ENCODE measurements around the gene GRK4.

DNA sequence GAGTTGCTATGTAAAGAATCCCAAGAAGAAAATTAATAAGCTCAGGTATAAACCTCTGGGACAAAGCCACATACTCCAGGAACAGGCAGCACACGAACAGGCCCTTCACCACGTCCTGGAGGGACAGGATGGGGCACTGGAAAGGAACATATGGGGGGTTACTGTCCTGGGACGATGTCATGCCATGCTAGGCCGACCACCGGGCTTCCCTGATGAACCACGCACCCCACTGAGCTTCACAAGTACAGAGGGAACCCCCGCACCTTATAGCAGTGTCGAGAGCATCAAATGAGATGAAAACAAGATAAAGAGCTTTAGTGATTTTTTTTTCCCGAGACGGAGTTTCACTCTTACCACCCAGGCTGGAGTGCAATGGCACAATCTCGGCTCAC is 19.3 kb upstream of the GRK4 start:
- no peak for TF ChIP-seq ZNF514 (tag by site-specific recombination; IDR thresholded peaks at IDR 0.05)
- TF ChIP-seq, protein P1, sequence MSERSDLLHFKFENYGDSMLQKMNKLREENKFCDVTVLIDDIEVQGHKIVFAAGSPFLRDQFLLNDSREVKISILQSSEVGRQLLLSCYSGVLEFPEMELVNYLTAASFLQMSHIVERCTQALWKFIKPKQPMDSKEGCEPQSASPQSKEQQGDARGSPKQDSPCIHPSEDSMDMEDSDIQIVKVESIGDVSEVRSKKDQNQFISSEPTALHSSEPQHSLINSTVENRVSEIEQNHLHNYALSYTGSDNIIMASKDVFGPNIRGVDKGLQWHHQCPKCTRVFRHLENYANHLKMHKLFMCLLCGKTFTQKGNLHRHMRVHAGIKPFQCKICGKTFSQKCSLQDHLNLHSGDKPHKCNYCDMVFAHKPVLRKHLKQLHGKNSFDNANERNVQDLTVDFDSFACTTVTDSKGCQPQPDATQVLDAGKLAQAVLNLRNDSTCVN (tag by site-specific recombination; optimal IDR thresholded peaks at IDR 0.05), result no peak
- TF ChIP-seq, protein P2, sequence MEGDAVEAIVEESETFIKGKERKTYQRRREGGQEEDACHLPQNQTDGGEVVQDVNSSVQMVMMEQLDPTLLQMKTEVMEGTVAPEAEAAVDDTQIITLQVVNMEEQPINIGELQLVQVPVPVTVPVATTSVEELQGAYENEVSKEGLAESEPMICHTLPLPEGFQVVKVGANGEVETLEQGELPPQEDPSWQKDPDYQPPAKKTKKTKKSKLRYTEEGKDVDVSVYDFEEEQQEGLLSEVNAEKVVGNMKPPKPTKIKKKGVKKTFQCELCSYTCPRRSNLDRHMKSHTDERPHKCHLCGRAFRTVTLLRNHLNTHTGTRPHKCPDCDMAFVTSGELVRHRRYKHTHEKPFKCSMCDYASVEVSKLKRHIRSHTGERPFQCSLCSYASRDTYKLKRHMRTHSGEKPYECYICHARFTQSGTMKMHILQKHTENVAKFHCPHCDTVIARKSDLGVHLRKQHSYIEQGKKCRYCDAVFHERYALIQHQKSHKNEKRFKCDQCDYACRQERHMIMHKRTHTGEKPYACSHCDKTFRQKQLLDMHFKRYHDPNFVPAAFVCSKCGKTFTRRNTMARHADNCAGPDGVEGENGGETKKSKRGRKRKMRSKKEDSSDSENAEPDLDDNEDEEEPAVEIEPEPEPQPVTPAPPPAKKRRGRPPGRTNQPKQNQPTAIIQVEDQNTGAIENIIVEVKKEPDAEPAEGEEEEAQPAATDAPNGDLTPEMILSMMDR (tag by site-specific recombination; IDR thresholded peaks at IDR 0.05), result no peak
- no peak for TF ChIP-seq ZFP3 (tag by site-specific recombination; IDR thresholded peaks at IDR 0.05; ENCODE audit: low read depth)
- no peak for TF ChIP-seq ZNF670 (tag by site-specific recombination; IDR thresholded peaks at IDR 0.05; ENCODE audit: low read depth)
- TF ChIP-seq GLIS2 (tag by site-specific recombination; IDR thresholded peaks at IDR 0.05), result no peak
- no peak for TF ChIP-seq ZNF530 (tag by site-specific recombination; IDR thresholded peaks at IDR 0.05; ENCODE audit: low read depth)
- TF ChIP-seq, protein P3, sequence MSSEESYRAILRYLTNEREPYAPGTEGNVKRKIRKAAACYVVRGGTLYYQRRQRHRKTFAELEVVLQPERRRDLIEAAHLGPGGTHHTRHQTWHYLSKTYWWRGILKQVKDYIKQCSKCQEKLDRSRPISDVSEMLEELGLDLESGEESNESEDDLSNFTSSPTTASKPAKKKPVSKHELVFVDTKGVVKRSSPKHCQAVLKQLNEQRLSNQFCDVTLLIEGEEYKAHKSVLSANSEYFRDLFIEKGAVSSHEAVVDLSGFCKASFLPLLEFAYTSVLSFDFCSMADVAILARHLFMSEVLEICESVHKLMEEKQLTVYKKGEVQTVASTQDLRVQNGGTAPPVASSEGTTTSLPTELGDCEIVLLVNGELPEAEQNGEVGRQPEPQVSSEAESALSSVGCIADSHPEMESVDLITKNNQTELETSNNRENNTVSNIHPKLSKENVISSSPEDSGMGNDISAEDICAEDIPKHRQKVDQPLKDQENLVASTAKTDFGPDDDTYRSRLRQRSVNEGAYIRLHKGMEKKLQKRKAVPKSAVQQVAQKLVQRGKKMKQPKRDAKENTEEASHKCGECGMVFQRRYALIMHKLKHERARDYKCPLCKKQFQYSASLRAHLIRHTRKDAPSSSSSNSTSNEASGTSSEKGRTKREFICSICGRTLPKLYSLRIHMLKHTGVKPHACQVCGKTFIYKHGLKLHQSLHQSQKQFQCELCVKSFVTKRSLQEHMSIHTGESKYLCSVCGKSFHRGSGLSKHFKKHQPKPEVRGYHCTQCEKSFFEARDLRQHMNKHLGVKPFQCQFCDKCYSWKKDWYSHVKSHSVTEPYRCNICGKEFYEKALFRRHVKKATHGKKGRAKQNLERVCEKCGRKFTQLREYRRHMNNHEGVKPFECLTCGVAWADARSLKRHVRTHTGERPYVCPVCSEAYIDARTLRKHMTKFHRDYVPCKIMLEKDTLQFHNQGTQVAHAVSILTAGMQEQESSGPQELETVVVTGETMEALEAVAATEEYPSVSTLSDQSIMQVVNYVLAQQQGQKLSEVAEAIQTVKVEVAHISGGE (tag by site-specific recombination; conservative IDR thresholded peaks at IDR 0.05; ENCODE audit: low read depth), result no peak

All from HEK293 (cell line).